Stimulated activated CD4-positive, alpha-beta T cell treated with anti-CD3 and anti-CD28 coated beads, Interleukin-15, amount 100 ng/mL, for 48 hours (primary cell): ENCODE measurements around the gene COL6A3.

Source experiments
- DNase-seq, 2 donors: peaks; one replicate each; pipeline ENCODE4 v3.0.0-alpha.2; 2020; ENCODE audit warnings: low read depth in 2 of 2

The COL6A3 gene

DNA sequence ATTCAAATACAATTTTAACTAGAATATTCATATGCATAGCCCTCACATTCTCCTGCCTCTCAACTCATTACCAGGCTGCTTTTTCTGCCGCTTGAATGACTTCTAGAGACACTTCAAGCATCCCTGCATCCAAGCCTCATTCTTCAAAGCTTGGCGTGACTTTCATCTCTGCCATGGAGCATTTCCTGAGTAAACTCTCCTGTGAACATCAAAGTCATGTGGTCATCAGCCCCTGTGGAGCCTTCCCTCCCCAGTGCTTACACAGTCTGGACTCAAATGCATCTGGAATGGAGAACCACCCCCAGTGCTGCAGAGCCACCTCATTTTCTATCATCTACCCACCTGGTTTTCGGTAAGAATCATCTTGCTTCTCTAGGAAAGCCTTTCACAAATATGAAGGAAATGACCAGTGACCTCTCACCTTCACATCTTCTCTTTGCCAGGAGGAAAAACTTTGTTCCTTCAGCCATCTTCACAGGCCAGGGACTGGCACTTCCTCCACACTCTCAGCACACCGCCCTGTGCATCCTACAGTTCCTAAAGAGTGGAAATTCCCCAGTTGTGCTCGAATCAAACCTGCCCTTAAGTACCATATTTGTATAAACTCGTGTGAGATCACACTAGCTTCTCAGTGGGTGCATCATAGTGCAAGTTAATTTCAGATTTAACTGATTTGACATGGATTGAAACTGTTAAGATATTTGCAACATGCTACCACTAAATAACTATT lies 116.4 kb downstream of the COL6A3 start:
- no peak for DNase-seq

- no peak for DNase-seq
These were observed 117.2 kb downstream of the COL6A3 start for GRCh38 chr2:237296756-237297155.

DNA sequence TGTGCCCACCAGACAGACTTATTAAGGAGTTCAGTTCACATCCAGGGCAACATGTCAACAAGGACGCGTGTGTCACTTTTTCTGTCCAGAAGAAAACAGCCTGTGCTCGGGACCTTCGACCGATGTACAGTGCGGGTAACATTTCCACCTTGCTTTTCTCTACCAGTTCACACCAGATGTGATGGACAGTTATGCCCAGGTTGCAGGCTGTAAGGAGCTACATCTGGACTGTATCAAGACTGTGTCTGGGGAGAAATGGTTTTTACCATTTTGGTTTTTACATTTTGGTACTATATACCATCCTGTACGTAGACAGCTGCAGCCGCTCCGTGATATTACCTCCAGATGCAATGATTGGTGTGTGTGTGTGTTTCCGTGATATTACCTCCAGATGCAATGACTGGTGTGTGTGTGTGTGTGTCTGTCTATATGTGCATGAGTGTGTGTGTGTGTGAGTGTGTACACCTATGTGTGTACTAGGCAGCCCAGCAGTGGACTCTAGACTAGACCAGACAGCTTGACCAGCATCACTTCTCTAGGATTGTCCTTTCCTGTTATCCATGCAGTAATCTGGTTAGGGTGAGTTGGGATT lies 118.0 kb downstream of the COL6A3 start:
- no peak for DNase-seq

GRCh38 chr2:237294460-237294859 lies 119.5 kb downstream of the COL6A3 start:
- DNase-seq: no peak

- DNase-seq: no peak
These were observed 120.0 kb downstream of the COL6A3 start for GRCh38 chr2:237293978-237294377.

GRCh38 chr2:237291138-237291792 lies 122.7 kb downstream of the COL6A3 start:
- peak; percentile 13 to 29 for DNase-seq

DNA sequence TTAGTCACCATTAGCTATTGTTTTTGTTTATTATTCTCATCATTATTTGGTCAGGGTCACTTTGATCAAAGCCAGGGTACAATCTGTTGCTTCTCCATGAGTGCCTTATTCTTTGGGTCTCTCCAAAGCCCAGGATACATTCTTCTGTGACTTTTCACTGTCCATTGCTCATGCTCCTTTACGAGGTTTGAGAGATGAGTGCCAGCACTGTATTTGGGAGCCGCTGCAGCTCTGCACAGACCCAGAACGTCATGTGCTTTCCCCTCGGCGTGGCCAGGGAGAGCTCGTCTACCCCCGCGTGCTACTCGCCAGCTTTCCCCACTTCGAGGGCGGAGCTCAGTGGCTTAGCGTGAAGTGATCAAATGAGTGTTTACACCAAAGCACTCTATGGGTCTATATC lies 123.7 kb downstream of the COL6A3 start:
- DNase-seq: no peak

GRCh38 chr2:237289139-237289538 lies 124.8 kb downstream of the COL6A3 start:
- no peak for DNase-seq

- no peak for DNase-seq
These were observed 126.1 kb downstream of the COL6A3 start for GRCh38 chr2:237287872-237288271.

DNA sequence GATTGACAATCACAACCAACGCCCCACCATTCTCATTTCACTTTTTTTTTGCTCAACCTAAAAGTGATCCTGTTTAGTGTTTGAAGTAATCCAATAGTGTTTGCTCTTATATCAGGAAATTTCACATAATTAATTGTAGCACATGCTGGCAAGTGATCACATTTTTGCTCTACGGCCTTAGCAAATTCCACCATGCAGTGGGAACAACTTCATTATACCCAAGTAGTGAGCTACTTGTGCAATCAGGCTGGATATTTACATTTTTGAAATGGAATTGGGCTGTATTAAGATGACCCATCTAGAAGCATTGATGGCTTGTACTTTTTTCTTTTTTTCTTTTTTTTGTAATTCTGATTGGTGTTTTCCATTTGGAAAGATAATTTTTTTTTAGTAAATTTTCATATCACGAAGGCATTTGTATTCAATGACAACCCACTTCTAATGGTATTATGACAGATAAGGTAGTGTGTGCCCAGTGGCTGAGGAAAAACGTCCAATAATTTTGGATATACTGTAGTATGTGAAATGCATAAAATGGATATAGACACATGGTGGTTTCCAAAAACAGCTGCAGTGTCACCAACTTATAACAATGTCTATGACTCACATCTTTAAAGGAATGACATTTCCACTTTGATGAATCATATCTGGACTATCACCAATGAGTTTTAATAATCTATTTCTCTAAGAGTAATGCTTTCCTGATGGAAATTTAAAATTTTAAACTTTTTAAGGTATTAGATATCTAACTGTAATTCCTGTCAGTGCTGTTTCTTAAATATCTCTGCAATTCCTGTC lies 130.6 kb downstream of the COL6A3 start:
- no peak for DNase-seq

GRCh38 chr2:237282568-237283128 lies 131.3 kb downstream of the COL6A3 start:
- no peak for DNase-seq

DNA sequence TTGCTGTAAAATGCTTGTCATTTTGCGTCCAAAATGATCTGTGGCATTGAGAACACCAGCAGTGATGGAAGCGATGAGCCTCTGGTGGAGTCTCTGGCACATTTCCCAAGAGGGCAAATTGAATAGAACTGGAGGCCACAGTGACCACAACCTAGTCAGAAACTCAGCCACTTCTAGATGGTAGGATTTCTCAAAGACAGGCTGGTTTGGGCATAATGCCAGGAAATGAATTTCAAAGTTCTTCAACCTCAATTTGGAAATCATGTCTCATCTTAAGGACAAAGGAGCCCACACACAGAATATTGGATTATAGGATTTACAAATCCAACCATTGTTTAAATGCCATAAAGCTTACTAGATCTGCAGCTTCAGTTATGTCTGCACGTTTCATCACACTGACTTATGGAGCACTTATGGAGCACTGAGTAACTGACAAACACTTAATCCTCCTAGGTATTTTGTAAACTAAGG lies 132.1 kb downstream of the COL6A3 start:
- no peak for DNase-seq

- DNase-seq: no peak
These were observed 133.0 kb downstream of the COL6A3 start for GRCh38 chr2:237280939-237281338.

DNA sequence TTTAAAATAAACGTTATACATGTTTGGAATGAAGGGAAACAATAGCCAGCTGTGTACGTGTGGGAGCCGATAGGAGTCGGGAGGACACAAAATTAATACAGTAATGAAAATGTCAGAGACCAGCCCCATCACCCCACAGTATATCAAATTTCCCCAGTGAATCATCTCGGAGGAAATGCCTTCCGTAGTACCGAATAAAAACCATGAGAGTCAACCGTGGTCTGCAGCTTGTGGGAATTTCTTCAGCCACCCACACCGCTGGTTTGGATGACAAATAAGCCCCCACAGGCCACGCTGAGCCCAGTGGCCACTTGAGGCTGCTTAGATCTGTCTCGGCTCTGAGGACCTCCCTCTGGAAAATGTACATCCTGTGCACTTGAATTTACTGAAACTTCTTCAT lies 133.7 kb downstream of the COL6A3 start:
- DNase-seq: no peak

GRCh38 chr2:237279012-237279768 lies 134.8 kb downstream of the COL6A3 start:
- no peak for DNase-seq

- no peak for DNase-seq
These were observed 135.4 kb downstream of the COL6A3 start for GRCh38 chr2:237278568-237278967.

- DNase-seq: no peak
These were observed 137.1 kb downstream of the COL6A3 start for GRCh38 chr2:237276716-237277490.
